ENCODE results near the gene LIFR. TPM values are rescaled to one million over a fixed set of nuclear protein-coding genes. Genes with fewer than 3 reads are reported as not detected.

Gene LIFR
- total RNA-seq, 1 donor from 2014 or later, result 8.9 TPM

DNA sequence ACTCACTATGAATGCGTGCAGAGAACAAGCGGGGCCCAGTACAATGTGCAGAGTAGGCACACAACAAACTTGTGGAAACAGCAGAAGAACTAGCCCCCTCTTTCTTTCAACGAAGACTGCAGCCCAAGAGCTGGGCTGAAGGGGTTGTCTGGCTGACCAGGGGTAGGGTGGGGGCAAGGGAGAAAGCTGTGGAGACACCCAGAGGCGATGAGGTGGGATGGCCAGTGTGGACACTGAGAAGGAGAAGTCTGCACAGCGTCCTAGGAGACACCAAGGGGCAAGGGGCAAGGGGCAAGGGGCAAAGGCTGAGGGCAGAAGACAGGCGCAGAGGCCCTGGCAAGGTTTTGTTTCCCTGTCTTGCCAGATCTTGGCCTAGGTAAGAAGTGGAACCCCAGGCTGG is 62.3 kb downstream of the LIFR start:
- H3K9me3 Mint-ChIP-seq (ENCODE audit: unreplicated experiment), result no peaks in the 10 kb centered on the region
- H3K4me1 Mint-ChIP-seq (ENCODE audit: unreplicated experiment), result no peaks in the 10 kb centered on the region
- DNase-seq (ENCODE audit: extremely low spot score, unreplicated experiment), result no peak
- H3K27ac Mint-ChIP-seq (ENCODE audit: unreplicated experiment), result no peak overlapping the region
- H3K4me3 Mint-ChIP-seq (ENCODE audit: unreplicated experiment), result no peak overlapping the region
- TF ChIP-seq, protein P1, sequence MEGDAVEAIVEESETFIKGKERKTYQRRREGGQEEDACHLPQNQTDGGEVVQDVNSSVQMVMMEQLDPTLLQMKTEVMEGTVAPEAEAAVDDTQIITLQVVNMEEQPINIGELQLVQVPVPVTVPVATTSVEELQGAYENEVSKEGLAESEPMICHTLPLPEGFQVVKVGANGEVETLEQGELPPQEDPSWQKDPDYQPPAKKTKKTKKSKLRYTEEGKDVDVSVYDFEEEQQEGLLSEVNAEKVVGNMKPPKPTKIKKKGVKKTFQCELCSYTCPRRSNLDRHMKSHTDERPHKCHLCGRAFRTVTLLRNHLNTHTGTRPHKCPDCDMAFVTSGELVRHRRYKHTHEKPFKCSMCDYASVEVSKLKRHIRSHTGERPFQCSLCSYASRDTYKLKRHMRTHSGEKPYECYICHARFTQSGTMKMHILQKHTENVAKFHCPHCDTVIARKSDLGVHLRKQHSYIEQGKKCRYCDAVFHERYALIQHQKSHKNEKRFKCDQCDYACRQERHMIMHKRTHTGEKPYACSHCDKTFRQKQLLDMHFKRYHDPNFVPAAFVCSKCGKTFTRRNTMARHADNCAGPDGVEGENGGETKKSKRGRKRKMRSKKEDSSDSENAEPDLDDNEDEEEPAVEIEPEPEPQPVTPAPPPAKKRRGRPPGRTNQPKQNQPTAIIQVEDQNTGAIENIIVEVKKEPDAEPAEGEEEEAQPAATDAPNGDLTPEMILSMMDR (IDR thresholded peaks at IDR 0.05), result no peak
- H3K36me3 Mint-ChIP-seq (ENCODE audit: unreplicated experiment), result no peaks in the 10 kb centered on the region
- H3K27me3 Mint-ChIP-seq (ENCODE audit: unreplicated experiment), result no peaks in the 10 kb centered on the region

DNA sequence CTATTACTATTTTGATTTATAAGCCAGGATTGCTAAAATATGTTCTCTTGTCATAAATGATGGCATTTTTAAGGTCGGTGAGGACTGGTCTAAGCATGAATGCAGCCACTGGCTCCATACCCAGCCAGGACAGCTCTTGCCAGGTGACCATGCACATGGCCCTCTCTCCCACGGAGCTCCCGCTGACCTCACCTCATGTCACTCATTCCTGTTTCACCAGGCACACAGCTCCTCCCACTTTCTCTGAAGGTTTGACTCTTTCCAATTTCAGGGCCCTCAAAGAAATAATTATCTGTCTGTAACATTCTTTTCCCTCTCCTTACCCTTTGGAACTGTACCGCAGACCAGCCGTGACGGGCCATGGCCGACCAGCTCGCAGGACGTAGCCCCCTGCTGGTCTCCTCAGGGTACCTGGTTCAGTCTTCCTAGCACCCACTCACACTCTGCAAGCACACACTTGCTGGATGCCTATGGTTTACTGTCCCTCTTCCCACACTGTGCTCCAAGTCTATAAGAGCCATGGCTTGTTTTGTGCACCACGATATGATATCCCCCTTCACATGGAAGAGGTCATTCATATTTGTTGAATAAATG is 72.5 kb downstream of the LIFR start:
- no peak overlapping the region for H3K27ac Mint-ChIP-seq (ENCODE audit: unreplicated experiment)
- no peak for DNase-seq (ENCODE audit: extremely low spot score, unreplicated experiment)
- H3K4me1 Mint-ChIP-seq (ENCODE audit: unreplicated experiment), result peaks cover 8% of the 10 kb centered on the region
- H3K36me3 Mint-ChIP-seq (ENCODE audit: unreplicated experiment), result peaks cover 14% of the 10 kb centered on the region
- H3K4me3 Mint-ChIP-seq (ENCODE audit: unreplicated experiment), result no peak overlapping the region
- TF ChIP-seq, protein P1 (IDR thresholded peaks at IDR 0.05), result no peak
- no peaks in the 10 kb centered on the region for H3K27me3 Mint-ChIP-seq (ENCODE audit: unreplicated experiment)
- no peaks in the 10 kb centered on the region for H3K9me3 Mint-ChIP-seq (ENCODE audit: unreplicated experiment)

DNA sequence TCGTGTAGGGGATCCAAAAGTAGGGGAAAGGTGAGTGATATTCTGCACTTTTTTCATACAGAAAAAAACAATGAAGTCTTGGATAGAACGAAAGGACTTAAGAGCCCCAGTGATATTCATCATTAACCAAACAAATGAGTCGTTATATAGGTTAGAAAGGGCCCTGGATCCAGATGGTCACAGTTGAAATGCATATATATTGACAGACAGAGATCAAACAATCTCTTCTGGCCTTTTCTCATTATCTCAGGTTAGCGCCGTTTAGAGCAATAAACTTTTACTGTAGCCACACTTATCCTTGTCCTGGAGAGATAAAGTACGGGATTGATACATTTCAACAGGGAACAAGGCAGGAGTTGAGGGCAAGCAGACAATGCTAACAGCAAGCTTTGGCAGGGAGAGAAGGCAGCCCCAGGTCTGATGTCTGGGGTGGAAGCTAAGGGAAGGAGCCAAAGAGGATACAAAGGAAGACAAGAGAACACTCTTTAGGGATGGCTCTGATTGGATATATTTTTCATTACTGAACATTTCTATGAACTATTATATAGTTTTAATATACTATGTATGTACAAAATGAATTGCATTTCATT is 77.0 kb downstream of the LIFR start:
- no peak overlapping the region for H3K4me3 Mint-ChIP-seq (ENCODE audit: unreplicated experiment)
- DNase-seq (ENCODE audit: extremely low spot score, unreplicated experiment), result no peak
- no peak overlapping the region for H3K27ac Mint-ChIP-seq (ENCODE audit: unreplicated experiment)
- TF ChIP-seq, protein P1 (IDR thresholded peaks at IDR 0.05), result no peak
- no peaks in the 10 kb centered on the region for H3K27me3 Mint-ChIP-seq (ENCODE audit: unreplicated experiment)
- no peaks in the 10 kb centered on the region for H3K4me1 Mint-ChIP-seq (ENCODE audit: unreplicated experiment)
- H3K9me3 Mint-ChIP-seq (ENCODE audit: unreplicated experiment), result no peaks in the 10 kb centered on the region
- peaks cover 4% of the 10 kb centered on the region for H3K36me3 Mint-ChIP-seq (ENCODE audit: unreplicated experiment)

DNA sequence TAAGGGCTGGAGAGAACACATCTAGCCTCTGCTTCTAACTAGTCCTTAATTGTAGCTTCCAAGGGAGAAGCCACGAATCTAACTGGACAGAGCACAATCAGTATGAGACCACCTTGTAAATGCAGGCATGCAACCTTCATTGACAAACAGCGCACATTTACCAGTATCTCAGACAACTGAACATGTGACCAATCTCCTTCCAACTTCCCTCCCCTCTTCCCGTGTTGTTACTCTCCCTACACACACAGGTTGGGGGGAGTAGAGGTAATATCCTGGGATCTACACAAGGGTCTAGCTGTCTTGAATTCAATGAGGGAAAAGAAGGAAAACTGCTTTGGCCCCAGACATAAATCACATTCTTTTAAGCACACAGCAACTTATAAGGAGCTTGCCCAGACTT is 77.6 kb downstream of the LIFR start:
- no peak for DNase-seq (ENCODE audit: extremely low spot score, unreplicated experiment)
- no peak overlapping the region for H3K27ac Mint-ChIP-seq (ENCODE audit: unreplicated experiment)
- no peaks in the 10 kb centered on the region for H3K4me1 Mint-ChIP-seq (ENCODE audit: unreplicated experiment)
- no peaks in the 10 kb centered on the region for H3K27me3 Mint-ChIP-seq (ENCODE audit: unreplicated experiment)
- TF ChIP-seq, protein P1 (IDR thresholded peaks at IDR 0.05), result no peak
- no peaks in the 10 kb centered on the region for H3K9me3 Mint-ChIP-seq (ENCODE audit: unreplicated experiment)
- peaks cover 4% of the 10 kb centered on the region for H3K36me3 Mint-ChIP-seq (ENCODE audit: unreplicated experiment)
- no peak overlapping the region for H3K4me3 Mint-ChIP-seq (ENCODE audit: unreplicated experiment)

DNA sequence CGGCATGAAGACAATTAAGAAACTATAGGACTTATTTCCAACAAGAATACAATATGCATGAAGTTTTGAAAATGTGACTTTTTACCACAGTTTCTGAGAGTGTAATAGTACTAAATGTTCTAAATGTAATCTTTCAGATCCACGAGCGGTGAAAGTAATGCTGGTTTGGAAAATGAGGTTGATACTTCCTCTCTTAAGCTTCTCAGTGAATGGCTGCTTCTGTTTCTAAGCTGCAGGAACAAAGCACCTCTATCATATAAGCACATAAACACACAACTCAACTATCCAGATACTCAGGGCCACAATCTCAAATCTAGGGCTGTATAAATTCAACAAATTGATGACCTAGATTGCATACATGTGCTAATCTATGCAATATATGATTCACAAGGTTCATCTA is 78.3 kb downstream of the LIFR start:
- H3K27me3 Mint-ChIP-seq (ENCODE audit: unreplicated experiment), result no peaks in the 10 kb centered on the region
- H3K36me3 Mint-ChIP-seq (ENCODE audit: unreplicated experiment), result peaks cover 4% of the 10 kb centered on the region
- no peak for DNase-seq (ENCODE audit: extremely low spot score, unreplicated experiment)
- H3K4me1 Mint-ChIP-seq (ENCODE audit: unreplicated experiment), result no peaks in the 10 kb centered on the region
- H3K27ac Mint-ChIP-seq (ENCODE audit: unreplicated experiment), result no peak overlapping the region
- H3K4me3 Mint-ChIP-seq (ENCODE audit: unreplicated experiment), result no peak overlapping the region
- TF ChIP-seq, protein P1 (IDR thresholded peaks at IDR 0.05), result no peak
- no peaks in the 10 kb centered on the region for H3K9me3 Mint-ChIP-seq (ENCODE audit: unreplicated experiment)
